ENCODE data around the gene ITGB3. TPM values are rescaled to one million over a fixed set of nuclear protein-coding genes. Genes with fewer than 3 reads are reported as not detected.

Gene ITGB3
- total RNA-seq, 1 experiment from 2014 or later, result 0.48 TPM

DNA sequence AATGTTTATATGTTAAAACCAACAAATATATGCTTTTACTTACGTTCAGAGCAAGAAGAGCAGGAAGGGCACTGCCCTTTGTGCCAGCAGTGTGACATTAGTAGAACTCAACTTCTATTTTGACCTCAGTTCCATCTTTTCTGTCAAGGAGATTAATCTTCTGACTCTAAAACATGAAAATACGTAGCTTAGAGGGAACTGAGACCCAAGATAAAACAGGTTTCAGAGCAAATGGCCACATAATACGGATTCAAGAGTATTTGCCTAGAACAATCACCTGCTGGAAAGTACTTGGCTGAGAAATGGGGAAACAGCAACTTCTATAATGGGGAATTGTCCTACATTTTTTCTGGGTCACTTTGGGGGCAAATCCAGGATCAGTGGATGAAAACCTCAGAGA, 22.3 kb upstream of the ITGB3 start:
- no peaks in the 10 kb centered on the region for H3K36me3 Mint-ChIP-seq (ENCODE audit: insufficient read depth, unreplicated experiment)

DNA sequence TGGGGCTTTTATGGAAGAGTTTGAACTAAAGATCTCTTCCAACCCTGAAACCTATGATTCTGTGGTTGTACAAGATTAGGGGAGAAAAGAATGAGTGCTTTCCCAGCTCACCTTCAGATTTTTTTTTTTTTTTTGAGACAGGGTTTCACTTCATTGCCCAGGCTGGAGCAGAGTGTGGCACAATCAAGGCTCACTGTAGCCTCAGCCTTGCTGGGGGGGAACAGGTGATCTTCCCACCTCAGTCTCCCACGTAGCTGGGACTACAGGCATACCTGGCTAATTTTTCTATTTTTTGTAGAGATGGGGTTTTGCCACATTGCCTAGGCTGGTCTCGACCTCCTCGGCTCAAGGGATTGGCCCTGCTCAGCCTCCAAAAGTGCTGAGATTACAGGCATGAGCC, 21.8 kb upstream of the ITGB3 start:
- CTCF ChIA-PET, result no interaction called here
- H3K9me3 Mint-ChIP-seq (ENCODE audit: unreplicated experiment), result no peaks in the 10 kb centered on the region
- no peaks in the 10 kb centered on the region for H3K36me3 Mint-ChIP-seq (ENCODE audit: insufficient read depth, unreplicated experiment)
- peaks cover 4% of the 10 kb centered on the region for H3K27me3 Mint-ChIP-seq (ENCODE audit: insufficient read depth, unreplicated experiment)
- Histone ChIP-seq H3K4me3 (ENCODE audit: low read depth, low read length) (no peak overlapping the region), H3K27me3 (replicated peaks; ENCODE audit: control insufficient read depth, insufficient read depth, low read length) (no peaks in the 10 kb centered on the region), H3K4me1 (peaks cover 4% of the 10 kb centered on the region; the same call in 1 of the 2 replicates), H3K36me3 (ENCODE audit: control insufficient read depth, insufficient read depth, low read length) (no peaks in the 10 kb centered on the region), H3K9me3 (no peaks in the 10 kb centered on the region)
- intact Hi-C loops (cut with micrococcal nuclease; ENCODE audit: unreplicated experiment), result no loop called here
- BruUV-seq (replicated peaks), result no TSS peak
- POLR2A ChIA-PET, result interaction anchor here (1.0 kb wide), 1 partner anchor 92 kb away, joined by 3 read pairs; the partner anchor contains the start of gene EFCAB13
- H3K4me3 Mint-ChIP-seq (ENCODE audit: unreplicated experiment), result no peak overlapping the region
- DNase-seq, result no peak
- H3K27ac Mint-ChIP-seq (ENCODE audit: unreplicated experiment), result no peak overlapping the region
- peaks cover 16% of the 10 kb centered on the region for H3K4me1 Mint-ChIP-seq (ENCODE audit: low read depth, unreplicated experiment)
- TF ChIP-seq, protein P1, sequence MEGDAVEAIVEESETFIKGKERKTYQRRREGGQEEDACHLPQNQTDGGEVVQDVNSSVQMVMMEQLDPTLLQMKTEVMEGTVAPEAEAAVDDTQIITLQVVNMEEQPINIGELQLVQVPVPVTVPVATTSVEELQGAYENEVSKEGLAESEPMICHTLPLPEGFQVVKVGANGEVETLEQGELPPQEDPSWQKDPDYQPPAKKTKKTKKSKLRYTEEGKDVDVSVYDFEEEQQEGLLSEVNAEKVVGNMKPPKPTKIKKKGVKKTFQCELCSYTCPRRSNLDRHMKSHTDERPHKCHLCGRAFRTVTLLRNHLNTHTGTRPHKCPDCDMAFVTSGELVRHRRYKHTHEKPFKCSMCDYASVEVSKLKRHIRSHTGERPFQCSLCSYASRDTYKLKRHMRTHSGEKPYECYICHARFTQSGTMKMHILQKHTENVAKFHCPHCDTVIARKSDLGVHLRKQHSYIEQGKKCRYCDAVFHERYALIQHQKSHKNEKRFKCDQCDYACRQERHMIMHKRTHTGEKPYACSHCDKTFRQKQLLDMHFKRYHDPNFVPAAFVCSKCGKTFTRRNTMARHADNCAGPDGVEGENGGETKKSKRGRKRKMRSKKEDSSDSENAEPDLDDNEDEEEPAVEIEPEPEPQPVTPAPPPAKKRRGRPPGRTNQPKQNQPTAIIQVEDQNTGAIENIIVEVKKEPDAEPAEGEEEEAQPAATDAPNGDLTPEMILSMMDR (IDR thresholded peaks at IDR 0.05; ENCODE audit: insufficient read depth in 1 of 2, low read depth in 1 of 2, low read length in 1 of 2, severe bottlenecking in 1 of 2, unreplicated experiment in 1 of 2), result no peak

More for the DNA sequence above, 22.3 kb upstream of the ITGB3 start:
- POLR2A ChIA-PET, result interaction anchor here (1.0 kb wide), 1 partner anchor 93 kb away, joined by 3 read pairs; the partner anchor contains the start of gene EFCAB13
- no TSS peak for BruUV-seq (replicated peaks)
- Histone ChIP-seq H3K4me1 (peaks cover 4% of the 10 kb centered on the region; the same call in 1 of the 2 replicates), H3K36me3 (ENCODE audit: control insufficient read depth, insufficient read depth, low read length) (no peaks in the 10 kb centered on the region), H3K9me3 (no peaks in the 10 kb centered on the region), H3K4me3 (ENCODE audit: low read depth, low read length) (no peak overlapping the region), H3K27me3 (replicated peaks; ENCODE audit: control insufficient read depth, insufficient read depth, low read length) (no peaks in the 10 kb centered on the region)
- CTCF ChIA-PET, result interaction anchor here (2.5 kb wide), 1 partner anchor 84 kb away, joined by 10 read pairs; no protein-coding TSS in a partner anchor
- DNase-seq, result no peak
- H3K27me3 Mint-ChIP-seq (ENCODE audit: insufficient read depth, unreplicated experiment), result peaks cover 4% of the 10 kb centered on the region
- H3K27ac Mint-ChIP-seq (ENCODE audit: unreplicated experiment), result no peak overlapping the region
- TF ChIP-seq, protein P1 (IDR thresholded peaks at IDR 0.05; ENCODE audit: insufficient read depth in 1 of 2, low read depth in 1 of 2, low read length in 1 of 2, severe bottlenecking in 1 of 2, unreplicated experiment in 1 of 2), result no peak
- no peaks in the 10 kb centered on the region for H3K9me3 Mint-ChIP-seq (ENCODE audit: unreplicated experiment)
- intact Hi-C loops (cut with micrococcal nuclease; ENCODE audit: unreplicated experiment), result no loop called here
- no peak overlapping the region for H3K4me3 Mint-ChIP-seq (ENCODE audit: unreplicated experiment)
- H3K4me1 Mint-ChIP-seq (ENCODE audit: low read depth, unreplicated experiment), result peaks cover 16% of the 10 kb centered on the region

DNA sequence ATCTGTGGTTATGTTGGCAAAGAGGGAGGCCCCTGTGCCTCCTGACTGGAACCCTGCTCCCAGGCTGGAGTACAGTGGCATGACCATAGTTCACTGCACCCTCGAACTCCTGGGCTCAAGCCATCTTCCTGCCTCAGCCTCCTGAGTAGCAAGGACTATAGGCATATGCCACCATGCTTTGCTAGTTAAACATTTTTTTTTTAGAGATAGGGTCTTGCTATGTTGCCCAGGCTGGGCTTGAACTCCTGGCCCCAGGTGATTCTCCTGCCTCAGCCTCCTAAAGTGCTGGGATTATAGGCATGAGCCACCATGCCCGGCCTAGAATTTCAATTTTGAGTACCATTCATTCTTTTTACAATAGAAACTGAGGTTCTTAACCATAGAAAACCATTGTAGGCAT, 21.2 kb upstream of the ITGB3 start:
- Histone ChIP-seq H3K36me3 (ENCODE audit: control insufficient read depth, insufficient read depth, low read length) (no peaks in the 10 kb centered on the region), H3K4me3 (ENCODE audit: low read depth, low read length) (no peak overlapping the region), H3K4me1 (peaks cover 4% of the 10 kb centered on the region; the same call in 1 of the 2 replicates), H3K9me3 (0 out of 2 replicates have a peak, but pooled peaks cover 1% of the 10 kb centered on the region), H3K27me3 (replicated peaks; ENCODE audit: control insufficient read depth, insufficient read depth, low read length) (no peaks in the 10 kb centered on the region)
- no peaks in the 10 kb centered on the region for H3K9me3 Mint-ChIP-seq (ENCODE audit: unreplicated experiment)
- no peak for DNase-seq
- intact Hi-C loops (cut with micrococcal nuclease; ENCODE audit: unreplicated experiment), result no loop called here
- H3K27me3 Mint-ChIP-seq (ENCODE audit: insufficient read depth, unreplicated experiment), result peaks cover 4% of the 10 kb centered on the region
- H3K36me3 Mint-ChIP-seq (ENCODE audit: insufficient read depth, unreplicated experiment), result no peaks in the 10 kb centered on the region
- H3K4me1 Mint-ChIP-seq (ENCODE audit: low read depth, unreplicated experiment), result peaks cover 16% of the 10 kb centered on the region
- H3K27ac Mint-ChIP-seq (ENCODE audit: unreplicated experiment), result no peak overlapping the region
- no peak overlapping the region for H3K4me3 Mint-ChIP-seq (ENCODE audit: unreplicated experiment)
- ChIA-PET POLR2A (no interaction called here), CTCF (interaction anchor here (0.9 kb wide), 1 partner anchor 83 kb away, joined by 4 read pairs; no protein-coding TSS in a partner anchor)
- BruUV-seq (replicated peaks), result no TSS peak
- TF ChIP-seq, protein P1 (IDR thresholded peaks at IDR 0.05; ENCODE audit: insufficient read depth in 1 of 2, low read depth in 1 of 2, low read length in 1 of 2, severe bottlenecking in 1 of 2, unreplicated experiment in 1 of 2), result no peak
